Cardiac fibroblast (primary cell): Measurements from ENCODE around the gene CPA2.

Experiments
- DNase-seq, 2 donors: peaks; one replicate each; pipeline versions ENCODE4 v3.0.0 to v3.0.0-alpha.2; 2010; ENCODE audit warnings: low read depth in 2 of 2
- H3K4me3 ChIP-seq, 2 donors: replicated peaks in 1 of 2; 1 replicate in 1 of 2; 2 replicates in 1 of 2; pipeline ENCODE4 v1.5.1; 2011; ENCODE audit warnings: low read depth in 2 of 2, low read length in 2 of 2, mild to moderate bottlenecking in 2 of 2, moderate library complexity in 1 of 2
- CTCF ChIP-seq: IDR thresholded peaks from one replicate; pipeline ENCODE4 v1.5.1; 2011; ENCODE audit warnings: low read depth, mild to moderate bottlenecking, low read length, inconsistent platforms

CPA2 gene

GRCh38 chr7:130272381-130273080 is 5.9 kb downstream of the CPA2 start:
- no peak for TF ChIP-seq CTCF
- no peak overlapping the region for H3K4me3 ChIP-seq
- DNase-seq: no peak

GRCh38 chr7:130273081-130273932 is 6.6 kb downstream of the CPA2 start:
- TF ChIP-seq CTCF: no peak
- no peak overlapping the region for H3K4me3 ChIP-seq
- peak in 1 of 2 donors; percentile 53 for DNase-seq

GRCh38 chr7:130273933-130274255 is 7.2 kb downstream of the CPA2 start:
- H3K4me3 ChIP-seq: no peak overlapping the region

GRCh38 chr7:130274296-130274695 is 7.6 kb downstream of the CPA2 start:
- no peak overlapping the region for H3K4me3 ChIP-seq
- DNase-seq: no peak
- TF ChIP-seq CTCF: no peak

More at GRCh38 chr7:130273933-130274255, 7.2 kb downstream of the CPA2 start:
- peak; percentile 7 for TF ChIP-seq CTCF
- DNase-seq: peak; percentile 59 to 80

- TF ChIP-seq CTCF: no peak
- DNase-seq: no peak
- H3K4me3 ChIP-seq: no peak overlapping the region
Measured at GRCh38 chr7:130274983-130275591, 8.4 kb downstream of the CPA2 start.

- no peak overlapping the region for H3K4me3 ChIP-seq
- peak in 1 of 2 donors; percentile 28 for DNase-seq
- no peak for TF ChIP-seq CTCF
Measured at GRCh38 chr7:130275826-130276297, 9.2 kb downstream of the CPA2 start.
